Smooth muscle cell (in vitro differentiated cells): ENCODE measurements around the gene HIPK2. TPM values are rescaled to one million over a fixed set of nuclear protein-coding genes. Genes with fewer than 3 reads are reported as not detected.

ENCODE experiments used
- DNase-seq: peaks from one replicate; lab custom pipeline; 2025; ENCODE audit not compliant: unreplicated experiment; lab: John Stamatoyannopoulos, UW
- H2AFZ ChIP-seq: fragments of 200-600 bp; sonication (generic); 2 replicates; pipeline ENCODE4 v1.6.0; 2016; ENCODE audit warnings: antibody characterized with exemption, low read depth, mild to moderate bottlenecking
- H3F3A ChIP-seq: fragments of 200-600 bp; sonication (generic); 2 replicates; pipeline ENCODE4 v1.6.0; 2017; ENCODE audit warnings: antibody characterized with exemption, low read depth
- H3K27ac ChIP-seq: fragments of 200-600 bp; sonication (generic); 2 replicates; pipeline ENCODE4 v1.5.1; 2016; ENCODE audit warnings: low read depth, mild to moderate bottlenecking
- H3K27me3 ChIP-seq: fragments of 200-600 bp; sonication (generic); 2 replicates; pipeline ENCODE4 v1.6.1; 2016; ENCODE audit warnings: low read depth, mild to moderate bottlenecking
- H3K36me3 ChIP-seq: fragments of 200-600 bp; sonication (generic); 2 replicates; pipeline ENCODE4 v1.5.1; 2016; ENCODE audit warnings: low read depth
- H3K4me1 ChIP-seq: fragments of 200-600 bp; sonication (generic); 2 replicates; pipeline ENCODE4 v1.5.1; 2016; ENCODE audit warnings: low read depth
- H3K4me2 ChIP-seq: fragments of 200-600 bp; sonication (generic); 2 replicates; pipeline ENCODE4 v1.6.0; 2016; ENCODE audit warnings: mild to moderate bottlenecking
- H3K4me3 ChIP-seq: fragments of 200-600 bp; sonication (generic); 2 replicates; pipeline ENCODE4 v1.5.1; 2016; ENCODE audit warnings: mild to moderate bottlenecking
- H3K79me2 ChIP-seq: fragments of 200-600 bp; sonication (generic); 2 replicates; pipeline ENCODE4 v1.6.0; 2016; ENCODE audit warnings: low read depth, mild to moderate bottlenecking
- H3K9ac ChIP-seq: fragments of 200-600 bp; sonication (generic); 2 replicates; pipeline ENCODE4 v1.6.0; 2016; ENCODE audit warnings: low read depth
- H3K9me3 ChIP-seq: fragments of 200-600 bp; sonication (generic); replicated peaks from 2 replicates; pipeline ENCODE4 v1.5.1; 2016; ENCODE audit warnings: low read depth
- H4K20me1 ChIP-seq: fragments of 200-600 bp; sonication (generic); 2 replicates; pipeline ENCODE4 v1.6.0; 2016; ENCODE audit warnings: low read depth
- CTCF ChIP-seq: fragments of 200-600 bp; sonication (generic); IDR thresholded peaks from 2 replicates; pipeline ENCODE4 v1.5.1; 2017; ENCODE audit warnings: borderline replicate concordance, mild to moderate bottlenecking, antibody characterized with exemption; ENCODE audit not compliant: insufficient read depth, poor library complexity, severe bottlenecking
- WGBS: methylation state at CpG from one replicate; pipeline ENCODE4 v1.1.7; 2016; ENCODE audit warnings: low lambda C conversion rate; 5-methylcytosine and 5-hydroxymethylcytosine counted together
- polyA plus RNA-seq: library from polyadenylated mRNA; unstranded; fragments of >200 nt; fragmentation: Nextera tagmentation; extraction: Ambion mirVana; gene quantifications from 2 replicates; pipeline ENCODE4 v1.2.1, GENCODE V29; 2016
- total RNA-seq: library from RNA; depleted of rRNA; stranded (reverse); fragments of >200 nt; gene quantifications from 2 replicates; pipeline ENCODE4 v1.2.3, GENCODE V29; 2014

HIPK2 gene
- total and polyA plus RNA-seq, 2 experiments from 2014 or later: 3.0 to 11.2 TPM

DNA sequence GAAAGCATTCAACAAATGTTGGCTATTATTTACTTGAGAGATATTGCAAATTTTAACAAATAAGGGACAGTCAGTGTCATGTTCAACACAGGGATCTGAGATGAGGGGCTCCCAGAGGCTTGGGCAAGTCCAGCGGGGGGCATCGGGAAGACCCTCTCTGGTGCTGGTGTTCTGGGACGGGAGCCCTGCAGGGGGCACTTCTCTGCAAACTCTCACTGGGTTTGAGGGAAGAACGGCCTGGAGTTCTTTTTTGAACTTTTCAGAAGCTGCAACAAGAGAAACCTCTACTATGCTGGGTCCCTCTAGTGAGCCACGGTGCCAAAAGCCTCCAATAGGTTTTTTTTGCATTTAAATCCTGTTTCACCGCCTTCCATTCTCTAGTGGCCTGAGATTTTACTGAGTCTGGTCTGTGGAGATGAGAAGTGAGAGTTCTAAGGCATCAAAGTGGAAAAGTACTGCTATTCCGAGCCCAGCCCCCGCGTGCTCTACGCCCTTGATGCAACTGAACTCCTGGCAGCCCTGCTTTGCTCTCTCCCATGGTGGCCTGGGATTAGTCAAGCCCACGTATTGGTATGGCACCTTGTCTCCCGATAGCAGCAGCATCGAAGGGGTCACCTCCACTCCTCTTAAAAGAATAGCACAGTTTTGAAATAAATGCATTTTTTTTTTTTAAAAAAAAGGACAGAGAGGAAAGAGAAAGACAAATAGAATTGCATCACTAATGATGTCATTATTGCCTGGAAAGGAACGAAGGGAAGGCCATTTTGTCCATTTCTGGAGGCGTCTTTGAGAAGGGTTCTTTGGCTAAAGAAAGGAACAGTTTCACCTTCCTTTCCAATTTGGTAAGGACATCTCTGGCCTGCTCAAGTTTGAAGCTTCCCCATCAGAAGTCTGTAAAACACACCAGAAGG, 210.8 kb downstream of the HIPK2 start:
- H3K27me3 ChIP-seq: no peaks in the 10 kb centered on the region
- no peaks in the 10 kb centered on the region for H4K20me1 ChIP-seq
- 80% methylated on average over 15 of the region's 15 CpGs for WGBS
- H2AFZ ChIP-seq: no peak overlapping the region
- H3K79me2 ChIP-seq: no peaks in the 10 kb centered on the region
- no peak for TF ChIP-seq CTCF
- no peaks in the 10 kb centered on the region for H3K4me1 ChIP-seq
- no peak for DNase-seq
- no peak overlapping the region for H3K27ac ChIP-seq
- H3K9ac ChIP-seq: no peak overlapping the region
- no peaks in the 10 kb centered on the region for H3F3A ChIP-seq
- no peak overlapping the region for H3K4me2 ChIP-seq
- H3K4me3 ChIP-seq: no peak overlapping the region
- H3K9me3 ChIP-seq: no peaks in the 10 kb centered on the region
- H3K36me3 ChIP-seq: no peaks in the 10 kb centered on the region

GRCh38 chr7:139566075-139566474, 211.7 kb downstream of the HIPK2 start:
- no peaks in the 10 kb centered on the region for H4K20me1 ChIP-seq
- no peaks in the 10 kb centered on the region for H3K79me2 ChIP-seq
- no peak overlapping the region for H3K4me3 ChIP-seq
- no peak overlapping the region for H3K4me2 ChIP-seq
- H3K27ac ChIP-seq: no peak overlapping the region
- no peaks in the 10 kb centered on the region for H3F3A ChIP-seq
- H3K27me3 ChIP-seq: no peaks in the 10 kb centered on the region
- H3K9ac ChIP-seq: no peak overlapping the region
- H3K36me3 ChIP-seq: no peaks in the 10 kb centered on the region
- no peak overlapping the region for H2AFZ ChIP-seq
- H3K9me3 ChIP-seq: no peaks in the 10 kb centered on the region
- WGBS: 94% methylated on average over 6 of the region's 6 CpGs
- no peaks in the 10 kb centered on the region for H3K4me1 ChIP-seq
- no peak for DNase-seq
- TF ChIP-seq CTCF: no peak

- no peak overlapping the region for H3K4me2 ChIP-seq
- TF ChIP-seq CTCF: no peak
- H3K79me2 ChIP-seq: no peaks in the 10 kb centered on the region
- no peaks in the 10 kb centered on the region for H3F3A ChIP-seq
- H3K9me3 ChIP-seq: no peaks in the 10 kb centered on the region
- no peak overlapping the region for H2AFZ ChIP-seq
- no peaks in the 10 kb centered on the region for H3K4me1 ChIP-seq
- H3K36me3 ChIP-seq: no peaks in the 10 kb centered on the region
- WGBS: 95% methylated on average over 5 of the region's 5 CpGs
- H4K20me1 ChIP-seq: no peaks in the 10 kb centered on the region
- no peak for DNase-seq
- H3K27ac ChIP-seq: no peak overlapping the region
- H3K9ac ChIP-seq: no peak overlapping the region
- H3K27me3 ChIP-seq: no peaks in the 10 kb centered on the region
- H3K4me3 ChIP-seq: no peak overlapping the region
These were observed 213.9 kb downstream of the HIPK2 start for GRCh38 chr7:139563856-139564255.

DNA sequence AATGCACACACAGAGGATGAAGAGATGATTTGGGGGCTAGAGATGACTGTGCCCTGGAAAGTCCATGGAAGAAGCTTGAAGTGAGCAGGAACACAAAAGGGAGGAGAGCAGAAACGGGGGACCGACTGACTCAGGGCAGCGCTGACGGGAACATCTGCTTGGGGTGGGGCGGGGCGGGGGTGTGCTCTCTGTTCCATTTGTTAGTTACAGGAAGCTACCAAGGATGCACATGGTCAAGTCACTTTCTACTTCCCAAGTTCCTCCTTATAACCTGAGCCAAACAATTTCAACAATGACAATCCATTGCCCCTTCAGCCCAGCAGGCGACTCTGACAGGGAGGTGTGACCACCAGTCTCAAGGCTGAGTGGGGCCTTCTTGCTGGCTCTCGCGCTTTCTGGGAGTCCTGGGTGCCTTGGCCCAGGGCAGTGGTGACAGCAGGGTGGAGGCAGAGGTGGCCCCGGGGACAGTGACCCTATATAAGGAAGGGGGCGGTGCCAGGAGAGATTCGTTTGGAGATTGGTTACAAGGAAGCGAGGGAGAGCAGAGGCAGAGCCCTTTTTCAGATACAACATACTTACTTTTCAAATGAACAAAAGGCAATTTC, 214.7 kb downstream of the HIPK2 start:
- no peak overlapping the region for H3K27ac ChIP-seq
- TF ChIP-seq CTCF: no peak
- no peak overlapping the region for H3K4me2 ChIP-seq
- no peaks in the 10 kb centered on the region for H3K9me3 ChIP-seq
- no peaks in the 10 kb centered on the region for H3K36me3 ChIP-seq
- H3K4me3 ChIP-seq: no peak overlapping the region
- 87% methylated on average over 13 of the region's 13 CpGs for WGBS
- H3K4me1 ChIP-seq: no peaks in the 10 kb centered on the region
- no peak overlapping the region for H3K9ac ChIP-seq
- no peak for DNase-seq
- H3K27me3 ChIP-seq: no peaks in the 10 kb centered on the region
- no peak overlapping the region for H2AFZ ChIP-seq
- H4K20me1 ChIP-seq: no peaks in the 10 kb centered on the region
- H3K79me2 ChIP-seq: no peaks in the 10 kb centered on the region
- H3F3A ChIP-seq: no peaks in the 10 kb centered on the region
